Measurements from ENCODE around the gene DHCR24.
"Not testable (repeated sequence)": the region's sequence is repeated elsewhere in the genome, so short reads cannot be mapped to it uniquely, and the experiment has no call there.

DHCR24 gene

GRCh38 chr1:54887665-54888071, 673 bp upstream of the DHCR24 start:
- peak; percentile 64 for DNase-seq

GRCh38 chr1:54885807-54886723, 930 bp downstream of the DHCR24 start:
- DNase-seq: peak; percentile 75

DNA sequence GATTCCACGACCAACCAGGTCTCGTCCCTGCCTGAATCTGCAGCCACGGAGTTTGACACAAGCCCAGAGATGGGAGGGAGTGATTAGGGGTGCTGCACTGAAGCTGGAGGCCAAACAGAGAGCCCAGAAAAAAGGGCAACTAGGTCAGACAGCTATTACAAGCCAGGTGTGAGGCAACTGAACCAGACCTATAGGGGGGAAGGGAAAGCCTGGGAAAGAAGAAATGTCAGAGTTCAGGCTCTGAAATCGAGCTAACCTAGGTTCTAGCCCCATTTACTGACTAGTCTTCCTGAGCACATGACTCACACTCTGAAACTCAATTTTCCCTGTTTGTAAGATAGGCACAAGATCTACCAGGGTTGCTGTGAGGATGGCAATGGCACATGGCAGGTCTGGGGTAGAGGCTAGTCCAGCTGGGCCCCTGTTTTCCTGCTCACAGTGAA, 1.7 kb downstream of the DHCR24 start:
- peak; percentile 68 for DNase-seq

DNA sequence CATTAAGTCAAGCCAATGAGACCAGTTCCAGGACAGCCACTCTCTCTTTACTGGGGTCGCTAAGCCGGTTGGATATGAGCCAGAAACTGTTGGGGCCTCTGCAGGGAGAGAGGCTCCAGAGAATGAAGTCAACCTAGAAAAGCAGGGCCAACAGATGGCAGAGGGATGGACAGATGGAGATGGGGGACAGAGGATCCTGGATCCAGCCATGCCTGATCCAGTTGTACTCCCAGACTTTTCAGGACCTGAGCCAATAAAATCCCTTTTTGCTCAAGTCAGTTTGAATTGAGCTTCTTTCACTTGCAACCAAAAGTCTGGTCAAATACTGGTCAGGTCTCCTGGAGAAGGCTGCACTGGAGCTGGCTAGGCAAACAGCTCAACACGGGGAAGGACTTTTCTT, 2.2 kb downstream of the DHCR24 start:
- DNase-seq: peak; percentile 98

- no peak for DNase-seq
Measured at GRCh38 chr1:54884135-54884586, 2.8 kb downstream of the DHCR24 start.

GRCh38 chr1:54883349-54884102, 3.5 kb downstream of the DHCR24 start:
- DNase-seq: no peak

GRCh38 chr1:54882519-54882918, 4.5 kb downstream of the DHCR24 start:
- no peak for DNase-seq

- DNase-seq: not testable (repeated sequence)
Measured at GRCh38 chr1:54881604-54882003, 5.4 kb downstream of the DHCR24 start.

- DNase-seq: no peak
Measured at GRCh38 chr1:54879872-54880271, 7.1 kb downstream of the DHCR24 start.

GRCh38 chr1:54876814-54877213, 10.2 kb downstream of the DHCR24 start:
- no peak for DNase-seq

DNA sequence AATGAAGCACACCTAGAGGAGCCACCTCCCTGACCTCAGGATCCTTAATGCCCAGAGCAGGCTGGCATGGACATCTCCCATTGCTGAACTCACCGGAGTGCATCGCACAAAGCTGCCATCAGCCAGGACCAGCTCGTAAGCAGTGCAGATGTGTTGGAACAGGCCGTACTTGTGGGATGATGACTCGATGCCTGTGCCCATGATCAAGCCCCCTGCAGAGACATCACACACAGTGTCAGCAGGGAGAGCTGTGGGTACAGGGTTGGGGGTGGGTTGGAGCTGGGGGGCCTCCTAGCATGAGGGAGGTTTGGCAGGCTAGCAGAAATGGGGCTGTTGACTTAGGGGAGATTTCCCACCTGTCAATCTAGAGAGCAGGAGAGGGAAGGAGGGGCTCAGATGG, 12.0 kb downstream of the DHCR24 start:
- DNase-seq: no peak

GRCh38 chr1:54874079-54874830, 12.7 kb downstream of the DHCR24 start:
- DNase-seq: no peak

GRCh38 chr1:54872036-54872331, 15.0 kb downstream of the DHCR24 start:
- DNase-seq: no peak

GRCh38 chr1:54871275-54872035, 15.5 kb downstream of the DHCR24 start:
- DNase-seq: no peak

DNA sequence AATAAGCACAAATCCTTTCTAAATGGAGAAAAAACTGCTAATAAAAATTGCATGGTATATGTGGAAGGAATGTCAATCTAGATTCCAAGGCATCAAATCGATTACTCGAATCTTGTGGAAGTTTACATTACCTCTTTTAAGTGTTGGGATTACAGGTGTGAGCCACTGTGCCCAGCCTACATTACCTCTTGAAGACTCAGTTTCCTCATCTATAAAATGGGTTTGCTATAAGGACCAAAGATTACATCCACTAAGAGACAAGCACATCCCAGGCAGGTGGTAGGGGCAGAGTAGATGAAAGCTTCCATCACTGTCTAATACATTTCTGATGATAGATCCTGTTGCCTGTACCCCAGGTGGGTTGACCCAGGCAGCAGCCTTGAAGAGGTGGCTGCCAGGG, 16.1 kb downstream of the DHCR24 start:
- DNase-seq: no peak

GRCh38 chr1:54869173-54869851, 17.7 kb downstream of the DHCR24 start:
- no peak for DNase-seq

GRCh38 chr1:54867717-54868057, 19.3 kb downstream of the DHCR24 start:
- DNase-seq: no peak

DNA sequence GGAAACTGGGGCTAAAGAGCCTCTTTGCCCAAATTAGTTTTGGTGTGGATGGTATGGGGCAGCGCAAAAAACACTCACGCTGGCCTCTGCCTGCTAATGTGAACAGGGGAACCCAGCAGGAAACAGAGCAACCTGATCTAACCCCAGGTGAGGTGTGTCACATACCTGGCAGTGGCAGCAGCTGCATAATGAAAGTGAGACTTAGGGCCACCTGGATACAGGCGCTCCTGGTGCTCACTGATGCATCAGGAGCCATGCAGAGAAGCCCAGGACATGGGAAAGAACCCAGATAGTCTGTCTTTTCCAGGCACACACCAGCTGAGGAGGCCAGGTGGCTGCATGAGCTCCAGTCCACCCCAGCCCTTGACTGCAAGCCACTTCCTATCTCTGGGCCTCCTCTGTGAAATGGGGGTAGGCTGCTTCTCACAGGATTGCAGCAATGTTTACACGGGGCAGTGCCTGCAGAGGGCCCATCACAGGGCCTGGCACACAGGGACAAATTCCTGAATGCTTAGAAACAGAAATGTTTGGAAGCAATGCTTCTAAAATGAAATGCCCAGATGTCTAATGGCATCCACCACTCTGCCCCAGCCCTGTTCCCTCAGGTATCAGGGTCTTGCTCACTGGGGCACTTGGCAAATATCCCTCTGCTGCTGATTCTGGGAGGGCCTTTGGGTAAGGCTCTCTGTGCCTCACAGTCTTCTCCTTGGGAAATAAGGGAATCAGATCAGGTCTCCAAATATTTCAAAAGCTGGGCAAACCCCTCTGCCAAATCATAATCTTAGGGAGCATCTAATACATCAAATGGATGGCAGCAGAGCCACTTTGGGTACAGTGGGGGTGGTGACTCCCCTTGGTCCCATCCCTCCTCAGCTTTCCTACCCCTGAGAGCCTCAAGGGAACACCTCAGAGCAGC, 19.9 kb downstream of the DHCR24 start:
- DNase-seq: no peak

GRCh38 chr1:54865238-54866073, 21.5 kb downstream of the DHCR24 start:
- no peak for DNase-seq

Data from NCI-H82 (cell line).